GM12892 (cell line): ENCODE measurements around the gene OPCML.

ENCODE experiments used
- POLR2AphosphoS5 ChIP-seq: IDR thresholded peaks from 2 replicates; pipeline ENCODE4 v1.6.1; 2011; ENCODE audit warnings: low read depth, low read length, control low read depth
- TAF1 ChIP-seq: IDR thresholded peaks from 2 replicates; pipeline ENCODE4 v1.6.1; 2011; ENCODE audit warnings: low read depth, mild to moderate bottlenecking, control low read depth, low read length, borderline replicate concordance

GRCh38 chr11:133503236-133503635, 29.1 kb downstream of the OPCML start:
- TF ChIP-seq TAF1 (no peak), POLR2AphosphoS5 (no peak)
